NCI-H128 (cell line): ENCODE data around the gene SIGLEC6.
"Not testable (repeated sequence)": the region's sequence is repeated elsewhere in the genome, so short reads cannot be mapped to it uniquely, and the experiment has no call there.

Experiments
- DNase-seq: peaks from one replicate; lab custom pipeline; 2025; ENCODE audit not compliant: unreplicated experiment; lab: John Stamatoyannopoulos, UW

SIGLEC6 gene

DNA sequence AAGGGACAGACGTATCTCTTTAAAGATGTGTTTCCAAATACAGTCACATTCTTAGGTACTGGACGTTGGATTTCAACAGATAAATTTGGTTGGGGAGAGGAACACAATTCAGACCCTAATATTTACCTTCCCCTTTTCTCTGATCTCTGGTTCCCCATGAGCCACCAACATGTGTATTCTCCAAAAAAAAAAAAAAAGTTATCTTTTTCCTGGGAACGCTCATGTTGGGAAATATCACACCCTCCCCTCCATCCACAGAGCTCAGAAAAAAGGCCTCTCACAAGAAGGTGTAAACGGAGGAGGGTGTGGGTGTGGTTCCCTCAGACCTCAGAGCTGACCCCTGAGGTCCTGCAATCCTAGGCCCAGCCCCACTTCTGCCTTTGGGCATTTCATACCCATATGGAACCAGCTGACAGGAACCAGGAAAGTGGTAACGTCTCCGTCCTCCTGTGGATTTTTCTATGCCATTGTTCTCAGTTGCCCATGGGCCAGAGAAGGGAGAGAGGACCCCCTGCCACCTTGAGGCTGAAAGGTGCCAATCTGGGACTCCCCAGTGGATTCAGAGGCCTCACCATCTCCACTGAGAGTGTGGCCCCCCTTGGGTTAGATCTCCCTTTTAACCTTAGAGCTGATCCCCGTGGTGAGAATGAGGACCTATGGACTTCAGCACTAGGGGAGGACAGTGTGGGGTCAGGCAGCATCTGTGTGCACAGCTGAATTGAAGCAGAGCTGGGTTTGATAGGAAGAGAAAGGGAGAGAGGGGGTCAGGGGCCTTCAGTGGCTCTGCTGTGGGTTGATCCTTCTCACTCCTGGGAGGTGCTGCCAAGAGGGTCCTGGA, 21.4 kb downstream of the SIGLEC6 start:
- DNase-seq = no peak

DNA sequence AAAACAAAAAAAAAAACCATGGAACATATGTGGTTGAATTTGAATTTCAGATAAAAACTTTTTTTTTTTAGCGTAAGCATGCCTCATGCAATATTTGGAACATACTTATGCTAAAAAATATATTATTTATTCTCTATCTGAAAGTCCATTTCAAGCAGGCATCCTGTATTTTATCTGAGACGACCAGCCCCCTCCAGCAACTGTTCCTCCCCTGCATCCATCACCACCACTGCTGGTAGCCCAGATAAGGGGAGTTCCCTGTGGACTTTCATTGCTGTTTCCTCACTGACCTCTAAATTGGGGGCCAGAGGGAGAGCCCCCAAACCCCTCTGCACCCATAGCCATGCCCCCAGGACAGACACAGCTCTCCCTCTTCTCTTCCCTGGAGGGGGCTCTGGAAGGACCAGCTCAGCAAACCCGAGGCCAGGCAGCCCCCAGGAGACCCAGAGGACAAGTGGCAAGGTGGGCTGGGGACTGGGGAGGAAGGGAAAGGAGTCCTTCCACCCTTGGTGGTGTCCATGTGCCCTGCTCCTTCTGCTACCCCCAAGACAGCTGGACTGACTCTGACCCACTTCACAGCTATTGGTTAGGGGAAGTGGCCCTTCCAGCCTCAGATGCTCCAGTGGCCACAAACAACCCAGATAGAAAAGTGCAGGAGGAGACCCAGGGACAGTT, 23.3 kb downstream of the SIGLEC6 start:
- DNase-seq = no peak

DNA sequence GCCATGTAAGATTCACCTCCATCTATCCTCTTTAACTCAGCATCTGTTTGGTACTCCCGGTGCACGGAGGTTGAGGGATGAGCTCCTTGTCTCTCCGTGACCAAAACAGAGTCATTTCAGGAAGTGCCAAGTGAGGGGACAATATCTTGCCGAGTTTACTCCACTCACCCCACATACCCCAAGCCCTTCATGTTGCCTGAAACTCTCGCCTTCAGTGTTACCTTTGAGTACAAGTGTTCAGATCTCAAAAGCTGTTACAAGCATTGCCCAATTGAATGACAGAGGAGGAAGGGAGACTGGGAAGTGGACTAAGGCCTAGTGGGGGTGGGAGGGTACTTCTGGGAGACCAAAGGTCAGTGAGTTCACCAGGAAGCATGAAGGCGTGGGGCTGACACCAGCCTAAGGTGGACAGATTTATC, 23.8 kb downstream of the SIGLEC6 start:
- no peak for DNase-seq

DNA sequence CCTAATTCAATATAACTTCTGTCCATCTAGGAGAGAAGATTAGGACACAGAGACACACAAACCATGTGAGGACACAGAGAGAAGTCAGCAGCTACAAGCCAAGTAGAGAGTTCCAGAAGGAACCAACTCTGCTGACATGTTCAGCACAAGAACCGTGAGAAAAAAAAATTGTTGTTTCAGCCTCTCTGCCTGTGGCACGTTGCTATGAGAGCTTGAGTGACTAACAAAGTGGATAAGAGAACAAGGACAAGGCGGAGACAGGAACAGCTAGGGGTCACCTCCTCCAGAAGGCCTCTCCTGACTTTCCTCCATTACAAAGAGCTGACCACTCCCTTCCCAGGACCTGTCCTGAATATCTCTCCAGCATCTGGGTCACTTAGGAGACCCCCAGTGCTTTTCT, 24.3 kb downstream of the SIGLEC6 start:
- DNase-seq = no peak

DNA sequence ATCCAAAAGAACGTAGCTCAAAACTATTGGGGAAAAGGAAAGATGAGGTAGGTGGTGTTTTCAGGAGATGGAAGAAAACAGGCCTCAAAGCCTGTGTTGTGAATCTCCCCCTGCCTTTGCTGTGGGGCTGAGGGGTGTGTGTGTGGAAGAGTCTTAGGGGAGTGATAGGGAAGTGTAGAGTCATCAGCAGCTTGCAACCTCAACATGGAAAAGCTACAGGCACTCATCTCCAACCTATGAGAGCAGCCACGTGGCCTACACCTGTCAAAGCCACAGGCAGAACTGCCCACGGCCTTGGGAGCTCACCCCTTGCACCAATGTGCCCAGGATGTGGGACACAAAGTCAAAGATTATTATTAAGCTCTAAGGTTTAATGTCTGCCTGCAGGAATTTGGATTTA, 25.6 kb downstream of the SIGLEC6 start:
- no peak for DNase-seq

DNA sequence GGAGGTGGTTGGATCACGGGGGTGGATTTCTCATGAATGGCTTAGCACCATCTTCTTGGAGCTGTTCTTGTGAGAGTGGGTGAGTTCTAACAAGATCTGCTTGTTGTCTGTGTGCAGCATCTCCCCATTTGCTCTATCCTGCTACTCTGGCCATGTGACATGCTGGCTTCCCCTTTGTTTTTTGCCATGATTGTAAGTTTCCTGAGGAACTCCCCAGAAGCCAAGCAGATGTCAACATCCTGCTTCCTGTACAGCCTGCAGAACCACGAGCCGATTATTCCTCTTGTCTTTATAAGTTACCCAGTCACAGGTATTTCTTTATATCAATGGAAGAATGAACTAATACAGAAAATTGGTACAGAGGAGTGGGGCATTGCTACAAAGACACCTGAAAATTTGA, 27.6 kb downstream of the SIGLEC6 start:
- no peak for DNase-seq

DNA sequence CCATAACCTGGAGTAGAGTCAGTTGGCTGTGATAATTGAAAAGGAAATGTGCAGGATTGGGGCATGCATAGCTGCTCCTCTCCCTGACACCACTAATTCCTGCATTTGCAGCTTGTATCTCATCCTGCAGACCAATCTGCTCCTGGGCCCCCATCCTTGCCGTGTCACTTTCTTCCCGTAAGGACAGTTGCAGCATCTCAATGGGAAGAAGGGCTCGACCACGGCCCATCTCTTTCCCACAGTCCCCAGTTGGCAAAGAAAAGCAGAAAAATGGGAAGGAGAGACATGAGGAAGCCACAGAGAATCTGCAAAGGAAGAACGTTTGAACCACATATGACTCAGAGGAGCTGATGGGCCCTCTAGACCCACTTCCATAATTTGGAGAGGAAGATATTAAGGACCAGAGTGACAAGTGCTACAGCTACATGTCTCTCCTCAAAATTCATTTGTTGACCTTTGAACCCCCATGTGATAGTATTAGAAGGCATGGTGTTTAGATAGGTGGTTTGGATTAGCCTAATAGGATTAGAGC, 28.1 kb downstream of the SIGLEC6 start:
- no peak for DNase-seq

DNA sequence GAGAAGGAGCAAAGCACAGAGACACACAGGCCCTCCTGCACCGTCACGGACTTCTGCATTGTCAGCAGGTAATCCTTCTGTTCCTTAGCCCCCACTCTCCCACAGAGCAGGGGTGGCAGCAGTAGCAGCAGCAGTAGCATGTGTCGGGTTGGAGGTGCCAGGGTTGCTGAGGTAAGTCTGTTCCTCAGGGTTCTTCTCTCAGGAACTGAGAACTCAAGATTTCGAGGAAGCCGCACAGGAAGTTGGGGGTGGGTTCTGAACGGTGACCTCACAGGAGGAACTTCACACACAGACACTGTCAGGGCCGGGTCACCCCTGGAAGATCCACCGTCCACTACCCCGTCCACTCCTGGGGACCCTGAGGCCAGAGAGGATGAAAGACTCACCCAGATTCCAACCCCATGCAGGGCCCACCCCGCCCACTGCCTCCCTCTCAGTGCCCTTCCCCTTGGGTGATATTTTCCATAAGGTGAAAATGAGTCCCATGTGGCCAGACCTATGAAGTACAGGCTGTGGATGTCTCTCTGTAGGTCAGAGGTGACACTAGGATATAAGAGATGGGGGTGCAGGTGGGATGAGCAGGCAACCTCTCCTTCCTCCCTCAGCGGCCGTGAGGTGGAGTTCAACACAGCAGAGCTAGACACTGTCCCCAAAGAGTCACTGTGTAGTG, 29.7 kb downstream of the SIGLEC6 start, which contains the start of gene SIGLEC12:
Gene SIGLEC12 (minus strand): TSS at position 207 of the 670 bp plus-strand sequence. CDS start 67 bp downstream, at position 140.
- DNase-seq = no peak

DNA sequence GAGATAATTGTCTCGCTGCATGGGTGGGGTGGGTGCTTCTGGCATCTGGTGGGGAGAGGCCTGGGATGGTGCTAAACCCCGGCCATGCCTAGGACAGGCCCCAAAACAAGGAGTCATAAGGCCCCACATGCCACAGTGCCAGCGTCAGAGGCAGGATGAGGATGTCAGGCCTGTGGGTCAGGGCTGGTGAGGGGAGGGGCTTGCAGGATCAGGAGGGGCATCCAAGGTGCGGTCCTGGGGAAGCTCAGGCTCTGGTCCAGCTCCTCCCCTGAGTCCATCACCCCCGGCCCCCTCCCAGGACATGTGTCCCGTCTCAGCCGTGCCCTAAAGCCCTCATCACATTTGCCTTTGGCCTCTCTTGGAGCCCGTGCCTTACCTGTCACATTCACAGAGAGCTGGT, 30.5 kb downstream of the SIGLEC6 start:
- DNase-seq = not testable (repeated sequence)

DNA sequence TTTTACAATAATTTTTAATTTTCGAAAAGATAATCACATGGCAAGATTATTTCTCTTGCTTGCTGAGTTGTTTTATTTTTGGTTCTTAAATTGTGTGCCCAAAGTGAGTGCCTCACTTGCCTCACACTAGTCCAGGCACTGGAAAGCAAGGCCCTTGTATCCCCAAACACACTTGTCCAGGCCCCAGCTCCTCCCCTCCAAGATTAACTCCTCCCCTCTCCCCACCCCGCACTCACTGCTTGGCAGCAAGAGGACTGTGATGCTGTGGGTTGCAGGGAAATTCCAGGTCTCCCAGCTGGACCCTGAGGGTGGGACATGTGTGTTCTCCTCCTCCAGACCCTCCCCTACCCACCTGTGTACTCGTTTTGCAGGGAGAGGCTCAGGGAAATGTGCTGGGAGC, 33.8 kb downstream of the SIGLEC6 start:
- DNase-seq = no peak

DNA sequence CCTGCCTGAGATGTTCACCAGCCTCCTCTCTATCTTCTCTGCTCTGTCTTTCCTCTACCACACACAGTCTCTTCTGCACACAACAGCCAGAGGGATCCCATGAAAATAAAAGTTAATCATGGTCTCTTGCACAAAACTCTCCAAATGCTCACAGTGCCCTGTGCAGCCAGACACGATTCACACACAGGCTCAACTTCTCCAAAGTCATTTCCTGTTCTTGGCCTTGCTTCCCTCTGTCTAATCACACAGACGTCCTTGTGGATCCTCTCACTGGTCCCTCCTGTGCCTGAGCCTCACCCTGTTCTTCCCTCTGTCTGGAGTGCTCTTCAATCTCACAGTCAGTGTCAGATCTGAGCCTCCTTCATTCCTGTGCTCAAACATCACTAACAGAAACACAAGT, 37.7 kb downstream of the SIGLEC6 start:
- DNase-seq = no peak

DNA sequence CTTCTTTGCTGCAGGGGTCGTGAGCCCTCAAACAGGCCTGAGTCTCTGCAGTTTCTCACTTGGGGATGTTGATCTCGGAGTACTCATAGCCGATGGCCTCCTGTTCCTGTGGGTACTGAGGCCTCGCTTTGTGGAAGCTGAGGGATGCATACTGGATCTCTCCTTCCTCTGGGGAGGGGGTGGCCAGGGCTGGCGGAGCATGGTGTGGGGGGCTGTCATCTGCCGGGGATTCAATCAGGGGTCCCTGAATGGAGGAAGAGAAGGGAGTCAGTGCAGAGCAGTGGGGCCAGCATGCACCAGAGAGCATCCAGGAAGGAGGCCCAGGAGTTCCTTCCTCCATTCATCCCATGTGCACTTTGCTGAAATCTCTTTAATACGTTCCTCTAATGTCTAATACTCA, 39.9 kb downstream of the SIGLEC6 start:
- DNase-seq = no peak

DNA sequence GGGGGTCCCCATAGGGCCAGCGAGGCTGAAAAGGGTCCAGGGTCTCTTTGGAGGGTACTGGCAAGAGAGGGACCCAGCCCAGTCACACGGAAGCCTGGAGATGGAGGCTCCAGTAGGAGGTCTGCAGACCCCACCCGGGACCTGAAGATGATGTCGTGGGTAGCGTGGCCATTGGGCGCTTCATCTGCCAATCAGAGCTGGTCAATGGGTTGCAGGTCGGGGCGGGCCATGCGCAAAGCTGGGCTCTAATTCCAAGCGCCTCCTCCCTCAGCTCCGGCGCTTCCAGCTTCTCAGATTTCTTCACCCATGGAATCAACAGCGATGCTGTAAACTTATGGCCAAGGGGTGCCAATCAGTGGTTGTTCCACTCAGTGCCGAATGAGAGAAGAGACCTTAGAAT, 40.8 kb downstream of the SIGLEC6 start:
- no peak for DNase-seq

DNA sequence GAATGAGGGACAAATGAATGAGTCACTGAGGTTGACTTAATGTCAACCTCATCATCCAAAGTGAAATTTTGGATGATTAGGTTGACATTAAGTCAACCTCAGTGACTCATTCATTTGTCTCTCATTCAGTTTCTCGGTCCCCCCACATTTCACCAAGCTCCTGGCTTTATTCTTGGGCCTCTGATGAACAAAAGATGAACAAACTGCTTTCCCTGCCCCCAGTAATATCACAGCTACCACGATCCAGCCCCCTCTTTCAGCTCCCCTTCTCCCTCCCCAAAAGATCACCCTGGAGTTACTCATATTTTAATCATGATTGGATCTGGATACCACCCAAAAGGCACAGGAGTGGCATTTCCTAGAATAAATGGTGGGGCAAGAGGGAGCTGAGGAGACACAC, 42.4 kb downstream of the SIGLEC6 start:
- DNase-seq = no peak

DNA sequence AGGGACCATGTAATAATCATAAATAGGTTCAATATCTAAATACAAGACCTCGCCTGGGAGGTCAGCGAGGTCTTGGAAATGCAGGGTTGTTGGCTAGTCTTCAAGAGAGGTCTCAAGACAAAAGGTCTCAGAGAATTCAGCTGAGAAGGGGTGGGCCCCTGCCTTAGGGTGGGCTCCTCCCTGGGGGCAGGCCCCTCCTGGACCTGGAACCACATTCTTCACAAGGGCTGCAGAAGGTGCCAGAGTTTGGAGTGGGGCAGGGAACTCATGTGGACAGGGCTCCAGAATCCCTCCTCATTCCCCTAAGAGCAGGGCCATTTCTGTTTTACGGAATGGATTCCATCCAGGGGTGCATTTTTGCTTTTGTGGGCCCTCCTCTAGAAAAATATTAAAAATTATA, 43.0 kb downstream of the SIGLEC6 start:
- DNase-seq = no peak

DNA sequence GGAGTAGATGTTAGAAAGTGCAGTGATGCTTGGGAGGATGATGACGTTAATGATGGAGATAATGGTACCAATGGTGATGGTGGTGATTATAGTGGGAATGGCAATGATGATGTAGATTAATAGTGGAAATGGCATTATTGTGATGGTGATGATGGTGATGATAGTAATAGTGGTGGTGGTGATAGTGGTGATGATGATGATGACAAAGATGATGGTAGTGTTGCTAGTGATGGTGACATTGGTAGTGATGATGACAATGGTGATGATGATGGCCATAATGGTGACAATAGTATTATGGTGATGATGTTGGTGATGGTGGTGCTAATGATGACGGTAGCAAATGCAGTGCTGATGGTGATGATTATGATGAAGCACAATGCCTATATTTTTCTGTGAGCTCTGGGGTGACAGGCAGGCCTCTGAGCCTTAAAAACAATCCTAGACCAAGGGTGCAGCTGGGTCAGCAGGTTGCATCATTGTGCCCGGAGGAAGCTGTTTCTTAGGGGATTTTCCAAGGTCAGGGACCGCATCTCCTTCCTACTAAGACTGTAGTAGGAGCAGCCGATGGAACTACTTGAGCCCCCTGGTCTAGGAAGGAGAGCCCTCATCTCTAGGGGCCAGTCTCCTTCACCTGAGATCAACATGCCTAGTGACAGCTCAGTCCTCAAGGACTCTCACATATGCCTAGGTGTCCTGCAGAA, 45.4 kb downstream of the SIGLEC6 start:
- DNase-seq = no peak

DNA sequence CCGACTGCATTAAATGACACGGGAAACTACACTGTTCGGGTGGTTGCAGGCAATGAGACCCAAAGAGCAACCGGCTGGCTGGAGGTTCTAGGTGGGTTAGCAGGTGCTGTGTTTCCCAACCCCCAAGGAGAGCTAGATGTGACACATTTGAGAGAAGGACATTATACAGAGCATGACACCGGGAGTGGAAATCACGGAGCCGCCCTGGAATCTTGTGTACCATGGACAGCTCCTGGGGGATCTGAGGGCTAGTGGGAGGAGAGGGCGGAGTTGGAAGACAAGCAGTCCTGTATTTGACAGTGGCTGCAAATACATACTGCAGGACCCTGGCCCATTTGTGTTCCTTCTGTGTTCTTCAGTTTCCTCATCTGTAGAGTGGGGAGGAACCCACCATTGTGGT, 50.9 kb downstream of the SIGLEC6 start:
- no peak for DNase-seq

DNA sequence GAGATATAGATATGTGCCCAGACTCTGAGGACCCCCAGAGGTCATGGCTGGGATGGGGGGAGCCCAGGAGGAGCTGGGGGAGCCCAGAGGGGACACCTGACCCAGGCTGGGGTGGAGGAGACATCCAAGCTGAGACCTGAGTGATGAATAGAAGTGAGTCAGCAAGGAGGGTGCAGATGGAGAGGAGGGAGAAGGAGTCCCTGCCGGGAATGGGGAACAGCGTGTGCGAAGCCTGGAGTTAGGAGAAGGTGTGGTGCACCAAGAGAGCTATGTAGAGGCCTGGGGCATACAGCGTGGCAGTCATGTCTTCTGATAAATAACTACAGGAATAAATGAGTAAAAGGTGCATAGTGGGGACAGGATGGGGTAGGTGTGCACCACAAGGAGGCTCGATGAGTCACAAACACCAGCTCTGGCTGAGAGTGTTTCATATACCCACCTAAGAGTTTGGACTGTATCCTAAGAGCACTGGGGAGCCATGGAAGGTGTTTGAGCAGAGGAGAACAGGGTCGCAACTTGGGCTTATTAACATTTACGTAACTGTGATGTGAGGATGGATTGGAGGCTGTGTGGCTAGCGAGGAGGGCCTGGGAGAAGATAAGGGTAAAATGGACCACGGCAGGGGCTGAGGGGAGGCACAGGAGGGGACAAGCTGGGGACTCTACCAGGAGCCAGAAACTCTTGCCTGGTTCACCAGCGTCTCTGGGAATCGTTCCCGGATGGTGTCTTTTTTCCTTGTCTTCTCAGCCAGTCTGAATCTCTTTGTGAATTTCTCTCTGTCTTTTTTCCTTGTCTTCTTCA, 51.7 kb downstream of the SIGLEC6 start:
- DNase-seq = no peak

DNA sequence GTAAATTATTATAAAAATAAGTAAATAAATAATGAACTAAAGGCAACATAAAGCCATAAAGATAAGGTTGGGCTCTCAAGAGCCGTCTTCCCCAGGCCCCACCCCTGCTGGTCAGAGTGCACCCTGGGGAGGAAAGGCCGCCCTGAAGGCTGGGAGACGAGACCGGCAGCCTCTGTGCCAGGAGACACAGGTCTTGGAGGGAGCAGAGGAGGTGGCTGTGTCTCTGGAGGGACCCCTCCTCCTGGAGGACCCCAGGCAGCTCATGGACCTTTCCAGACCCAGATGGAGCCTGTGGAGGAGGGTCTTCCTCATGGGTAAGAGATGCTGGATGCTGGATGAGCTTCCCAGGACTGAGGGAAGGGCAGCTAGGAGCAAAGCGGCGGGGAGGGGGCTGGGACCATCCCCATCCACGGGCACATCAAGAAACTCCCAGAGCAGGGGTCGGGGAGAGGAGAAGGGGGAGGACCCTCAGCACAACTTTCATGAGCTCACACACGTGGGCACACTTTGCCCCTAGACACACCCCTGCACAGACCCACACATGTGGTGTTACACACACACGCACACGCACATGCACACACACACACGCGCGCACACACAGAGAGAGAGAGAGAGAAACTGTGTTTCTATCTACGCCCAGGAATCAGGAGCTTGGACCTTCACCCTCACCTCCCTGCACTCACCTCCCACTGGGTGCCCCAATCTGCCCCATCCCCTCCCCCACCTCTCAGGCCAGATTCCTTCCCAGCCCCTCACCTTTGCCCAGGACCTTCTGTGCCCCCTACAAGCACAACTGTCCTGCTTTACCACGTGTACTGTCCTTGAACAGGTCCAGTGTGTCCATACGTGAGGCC, 52.9 kb downstream of the SIGLEC6 start, which contains the start of gene CEACAM18:
Gene CEACAM18 (plus strand): TSS at position 159 of the 854 bp plus-strand sequence.
- no peak for DNase-seq
